ENCODE data around the gene CHST1. TPM values are rescaled to one million over a fixed set of nuclear protein-coding genes. Genes with fewer than 3 reads are reported as not detected.

CHST1 gene
- total and polyA plus RNA-seq, 2 donors (not counting 3 experiments of a cell fraction or from before 2014, with no cell fraction given) = 12.6 to 40.5 TPM

DNA sequence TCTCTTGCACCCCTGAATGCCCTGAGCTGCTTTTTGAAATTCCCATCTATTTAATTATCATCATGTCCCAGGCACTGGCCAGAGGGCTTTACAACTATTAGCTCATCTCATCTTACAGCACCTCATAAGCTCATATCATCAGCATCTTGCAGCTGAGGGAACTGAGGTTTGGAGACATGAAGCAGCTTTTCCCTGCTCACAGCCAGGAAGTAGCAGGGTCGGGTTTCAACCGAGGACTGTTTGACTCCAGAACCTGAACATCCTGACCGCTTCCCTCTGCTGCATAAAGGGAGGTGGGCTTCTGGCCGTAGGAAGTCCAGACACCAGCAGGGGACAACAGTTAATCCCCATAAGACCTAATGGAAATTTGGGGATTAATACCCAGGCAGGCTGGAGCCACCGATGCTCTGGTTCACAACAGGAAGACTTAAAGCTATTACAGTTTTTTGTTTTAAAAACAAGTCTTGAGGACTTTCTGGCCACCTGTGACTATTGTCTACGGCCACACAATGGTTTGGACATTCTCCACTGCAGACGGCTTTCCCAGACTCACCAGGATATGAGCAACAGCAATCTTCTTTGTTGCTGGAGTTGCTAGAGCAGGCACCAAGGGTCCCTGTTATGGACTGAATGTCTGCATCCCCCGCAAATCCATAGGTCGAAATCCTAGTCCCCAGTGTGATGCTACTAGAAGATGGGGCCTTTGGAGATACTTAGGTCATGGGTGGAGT, 47.4 kb downstream of the CHST1 start:
- ChIA-PET POLR2A (no interaction called here), CTCF (interaction anchor here (0.8 to 1.2 kb wide), 2 partner anchors 10 to 37 kb away, joined by 3 read pairs; no protein-coding TSS in a partner anchor)
- TF ChIP-seq, protein P1, sequence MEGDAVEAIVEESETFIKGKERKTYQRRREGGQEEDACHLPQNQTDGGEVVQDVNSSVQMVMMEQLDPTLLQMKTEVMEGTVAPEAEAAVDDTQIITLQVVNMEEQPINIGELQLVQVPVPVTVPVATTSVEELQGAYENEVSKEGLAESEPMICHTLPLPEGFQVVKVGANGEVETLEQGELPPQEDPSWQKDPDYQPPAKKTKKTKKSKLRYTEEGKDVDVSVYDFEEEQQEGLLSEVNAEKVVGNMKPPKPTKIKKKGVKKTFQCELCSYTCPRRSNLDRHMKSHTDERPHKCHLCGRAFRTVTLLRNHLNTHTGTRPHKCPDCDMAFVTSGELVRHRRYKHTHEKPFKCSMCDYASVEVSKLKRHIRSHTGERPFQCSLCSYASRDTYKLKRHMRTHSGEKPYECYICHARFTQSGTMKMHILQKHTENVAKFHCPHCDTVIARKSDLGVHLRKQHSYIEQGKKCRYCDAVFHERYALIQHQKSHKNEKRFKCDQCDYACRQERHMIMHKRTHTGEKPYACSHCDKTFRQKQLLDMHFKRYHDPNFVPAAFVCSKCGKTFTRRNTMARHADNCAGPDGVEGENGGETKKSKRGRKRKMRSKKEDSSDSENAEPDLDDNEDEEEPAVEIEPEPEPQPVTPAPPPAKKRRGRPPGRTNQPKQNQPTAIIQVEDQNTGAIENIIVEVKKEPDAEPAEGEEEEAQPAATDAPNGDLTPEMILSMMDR (IDR thresholded peaks at IDR 0.05; ENCODE audit: extremely low read depth in 1 of 2, insufficient read depth in 1 of 2, low read depth in 1 of 2, low read length in 2 of 2) = no peak
- TF ChIP-seq FOS (IDR thresholded peaks at IDR 0.05; ENCODE audit: borderline replicate concordance, insufficient read depth, low read length) (no peak), MYC (IDR thresholded peaks at IDR 0.05; ENCODE audit: low read depth, low read length) (no peak), GATA2 (IDR thresholded peaks at IDR 0.05; ENCODE audit: insufficient read depth, insufficient read length, low read depth, low read length) (no peak)
- no peak overlapping the region for H3K4me2 ChIP-seq (ENCODE audit: insufficient read depth, low read length)
- H3K27ac ChIP-seq (ENCODE audit: insufficient read depth, low read depth, low read length) = peak overlapping the region; percentile 57
- peak; percentile 33 for DNase-seq (ENCODE audit: low read depth, low spot score)
- H3K4me1 ChIP-seq (ENCODE audit: control insufficient read depth, extremely low read depth, insufficient read depth, low read length) = peaks cover 5% of the 10 kb centered on the region
- H3K9ac ChIP-seq (replicated peaks; ENCODE audit: extremely low read depth, insufficient read depth, low read length) = no peak overlapping the region
- no peak overlapping the region for H3K4me3 ChIP-seq (replicated peaks in 1 of 3; ENCODE audit: insufficient read depth in 1 of 3, low read depth in 1 of 3, low read length in 3 of 3)
- no peaks in the 10 kb centered on the region for H3K9me1 ChIP-seq (replicated peaks; ENCODE audit: control insufficient read depth, extremely low read depth, insufficient read depth, low read length)
- H3K79me2 ChIP-seq (ENCODE audit: control insufficient read depth, insufficient read depth, low read length) = no peaks in the 10 kb centered on the region
- FAIRE-seq = peak; percentile 61
- TSS peak; percentile 54 for BruUV-seq (replicated peaks)
- H3K36me3 ChIP-seq (ENCODE audit: control insufficient read depth in 2 of 2, extremely low read depth in 1 of 2, insufficient read depth in 2 of 2, low read length in 2 of 2) = no peaks in the 10 kb centered on the region
- H4K20me1 ChIP-seq (replicated peaks; ENCODE audit: control insufficient read depth, extremely low read depth, insufficient read depth, low read length) = no peaks in the 10 kb centered on the region
- no peak overlapping the region for H2AFZ ChIP-seq (ENCODE audit: low read depth, low read length)
- no peaks in the 10 kb centered on the region for H3K9me3 ChIP-seq (replicated peaks; ENCODE audit: control insufficient read depth, insufficient read depth, low read length)
- intact Hi-C loops (cut with micrococcal nuclease) (loop anchor here (1.0 kb wide), 2 partner anchors 14 to 25 kb away; no protein-coding TSS in a partner anchor), dilution Hi-C loops (cut with MboI; ENCODE audit: extremely low pct_ligation_motif_present, low sequenced_read_pairs) (no loop called here)
- no peaks in the 10 kb centered on the region for H3K27me3 ChIP-seq (ENCODE audit: control insufficient read depth in 2 of 2, insufficient read depth in 2 of 2, low read length in 2 of 2)

Data from endothelial cell of umbilical vein (primary cell).